ENCODE measurements around the gene PGAP2.
"Not testable (repeated sequence)": the region's sequence is repeated elsewhere in the genome, so short reads cannot be mapped to it uniquely, and the experiment has no call there.

Gene PGAP2

DNA sequence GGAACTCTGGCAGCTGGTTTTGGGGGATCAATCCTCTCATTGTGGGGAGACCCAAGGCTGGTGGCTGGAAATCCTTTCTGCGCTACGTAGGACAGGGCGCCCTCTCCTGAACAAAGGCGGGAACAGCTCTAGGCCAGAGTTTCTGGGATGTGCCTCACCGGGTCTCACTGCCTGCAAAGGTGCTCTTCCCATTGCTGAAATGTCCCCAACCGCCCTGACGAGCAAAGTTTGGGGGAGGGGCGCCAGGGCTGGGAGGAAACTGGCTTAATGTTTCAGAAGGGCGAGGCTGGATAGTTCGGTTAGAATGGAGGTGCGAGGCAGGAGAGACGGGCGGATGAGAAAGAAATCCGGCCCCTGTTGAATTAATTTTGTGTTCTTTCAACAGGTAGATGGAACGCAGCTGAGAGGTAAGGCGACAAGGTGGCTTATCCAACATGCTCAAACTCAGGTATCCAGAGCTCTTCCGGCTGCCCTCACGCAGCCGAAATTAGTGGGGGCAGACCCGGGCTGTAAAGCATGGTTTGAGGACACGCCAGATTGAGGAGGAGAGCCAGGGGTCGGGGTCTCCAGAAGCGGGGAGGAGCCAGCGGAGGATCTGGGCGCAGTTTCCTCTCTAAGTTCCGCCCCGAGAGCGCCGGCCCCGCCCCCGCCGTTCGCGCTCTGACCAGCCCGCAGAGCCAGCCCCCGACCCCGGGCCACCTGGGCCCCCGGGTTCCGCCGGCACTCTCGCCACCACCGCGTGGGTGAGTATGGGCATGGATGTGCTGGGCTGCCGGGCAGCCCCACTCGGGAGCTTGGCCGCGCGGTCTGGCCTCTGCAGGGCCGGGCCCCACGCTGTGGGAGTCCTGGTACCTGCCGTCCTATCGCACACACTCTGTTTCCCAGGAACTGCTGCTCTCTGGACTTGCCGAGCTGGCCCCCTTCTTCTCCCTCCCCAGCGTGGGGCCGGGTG lies at the start of gene PGAP2:
Gene PGAP2, plus strand, starts transcription at position 652 of the 952 bp plus-strand sequence. CDS start 2,700 bp downstream, outside the sequence.
- no peak for FAIRE-seq
- peak; percentile 85 for DNase-seq (ENCODE audit: insufficient read length, low spot score)
- TF ChIP-seq POLR2A (IDR thresholded peaks at IDR 0.05; ENCODE audit: low read depth, low read length) = no peak

DNA sequence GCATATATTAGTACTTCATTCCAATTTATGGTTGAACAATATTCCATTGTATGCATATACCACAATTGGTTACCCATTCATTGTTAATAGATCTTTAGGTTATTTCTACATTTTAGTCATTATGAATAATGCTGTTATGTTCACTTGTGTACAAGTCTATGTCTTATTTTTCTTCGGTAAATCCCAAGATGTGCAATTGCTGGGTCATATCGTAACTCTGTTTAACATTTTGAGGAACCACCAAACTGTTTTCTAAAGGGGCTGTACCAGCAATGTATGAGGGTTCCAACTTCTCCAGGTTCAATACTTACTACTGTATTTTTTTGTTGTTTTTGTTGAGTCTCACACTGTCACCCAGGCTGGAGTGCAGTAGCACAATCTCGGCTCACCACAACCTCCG lies 44.1 kb upstream of the PGAP2 start:
- no peak for FAIRE-seq
- no peak for DNase-seq (ENCODE audit: insufficient read length, low spot score)
- TF ChIP-seq POLR2A (IDR thresholded peaks at IDR 0.05; ENCODE audit: low read depth, low read length) = no peak

DNA sequence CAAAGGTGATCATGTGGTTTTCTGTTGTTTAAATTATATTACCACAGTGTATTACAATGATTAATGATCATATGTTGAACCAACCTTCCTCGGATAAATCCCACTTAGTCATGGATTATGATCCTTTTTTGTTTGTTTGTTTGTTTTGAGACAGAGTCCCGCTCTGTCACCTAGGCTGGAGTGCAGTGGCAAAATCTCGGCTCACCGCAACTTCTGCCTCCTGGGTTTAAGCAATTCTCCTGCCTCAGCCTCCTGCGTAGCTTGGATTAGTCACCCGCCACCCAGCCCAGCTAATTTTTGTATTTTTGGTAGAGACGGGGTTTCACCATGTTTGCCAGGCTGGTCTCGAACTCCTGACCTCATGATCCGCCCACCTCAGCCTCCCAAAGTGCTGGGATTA lies 41.5 kb upstream of the PGAP2 start:
- FAIRE-seq; DNase-seq (ENCODE audit: insufficient read length, low spot score): not testable (repeated sequence)

DNA sequence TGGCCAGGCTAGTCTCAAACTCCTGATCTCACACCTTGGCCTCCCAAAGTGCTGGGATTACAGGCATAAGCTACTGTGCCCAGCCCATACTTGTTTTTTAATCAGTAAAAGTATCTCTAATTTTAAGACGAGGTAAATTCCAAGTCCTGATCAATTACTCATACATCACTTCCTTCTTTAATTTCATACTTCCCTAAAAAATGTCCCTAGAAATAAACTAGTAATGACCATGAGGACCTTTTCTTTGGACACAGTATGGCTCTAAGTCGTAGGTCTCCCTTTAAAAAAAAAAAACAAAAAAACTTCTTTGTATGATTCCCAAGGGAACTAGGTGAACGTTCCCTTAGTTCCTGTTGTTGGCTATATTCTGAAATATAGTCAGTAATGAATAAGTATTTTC lies 40.8 kb upstream of the PGAP2 start:
- TF ChIP-seq POLR2A (IDR thresholded peaks at IDR 0.05; ENCODE audit: low read depth, low read length) = no peak
- FAIRE-seq = no peak
- DNase-seq (ENCODE audit: insufficient read length, low spot score) = no peak

DNA sequence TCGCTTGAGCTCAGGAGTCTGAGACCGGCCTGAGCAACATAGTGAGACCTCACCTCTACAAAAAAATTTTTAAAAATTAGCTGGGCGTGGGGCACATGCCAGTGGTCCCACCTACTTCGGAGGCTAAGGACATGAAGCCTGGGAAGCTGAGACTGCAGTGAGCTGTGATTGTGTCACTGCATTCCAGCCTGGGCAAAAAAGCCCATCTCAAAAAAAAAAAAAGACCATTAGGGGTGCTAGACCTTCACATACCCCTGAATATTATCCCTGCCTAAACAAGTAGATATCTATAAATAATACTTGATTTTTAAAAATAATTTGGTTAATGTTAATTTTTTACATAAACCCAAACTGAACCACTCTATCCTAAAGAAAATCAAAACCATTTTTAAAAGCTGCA lies 35.2 kb upstream of the PGAP2 start:
- DNase-seq (ENCODE audit: insufficient read length, low spot score) (no peak), FAIRE-seq (no peak)
- TF ChIP-seq POLR2A (IDR thresholded peaks at IDR 0.05; ENCODE audit: low read depth, low read length) = no peak

DNA sequence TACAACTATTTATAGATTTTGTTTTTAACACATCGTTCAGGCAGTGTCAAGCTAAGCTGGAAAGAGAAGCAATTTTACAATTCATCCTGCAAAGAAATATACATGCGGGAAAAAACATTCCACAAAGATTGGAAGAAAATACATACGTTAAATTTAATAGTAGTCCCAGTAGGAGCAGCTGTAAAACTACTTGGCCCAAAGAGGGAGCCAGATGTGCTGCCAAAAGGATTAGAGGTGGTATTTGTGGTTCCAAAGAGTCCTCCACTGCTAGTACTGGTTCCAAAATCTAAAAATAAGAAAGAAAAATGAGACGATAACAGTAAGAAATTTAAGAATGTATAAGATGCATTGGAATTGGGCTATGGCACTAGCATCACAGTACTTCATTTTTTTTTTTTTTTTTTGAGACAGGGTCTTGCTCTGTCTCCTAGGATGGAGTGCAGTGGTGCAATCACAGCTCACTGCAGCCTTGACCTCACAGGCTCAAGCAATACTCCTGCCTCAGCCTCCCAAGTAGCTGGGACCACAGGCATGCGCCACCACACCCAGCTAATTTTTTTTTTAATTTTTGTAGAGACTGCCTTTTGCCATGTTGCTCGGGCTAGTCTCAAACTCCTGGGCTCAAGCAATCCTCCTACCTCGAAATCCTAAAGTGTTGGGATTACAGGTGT lies 32.5 kb upstream of the PGAP2 start:
- no peak for FAIRE-seq

DNA sequence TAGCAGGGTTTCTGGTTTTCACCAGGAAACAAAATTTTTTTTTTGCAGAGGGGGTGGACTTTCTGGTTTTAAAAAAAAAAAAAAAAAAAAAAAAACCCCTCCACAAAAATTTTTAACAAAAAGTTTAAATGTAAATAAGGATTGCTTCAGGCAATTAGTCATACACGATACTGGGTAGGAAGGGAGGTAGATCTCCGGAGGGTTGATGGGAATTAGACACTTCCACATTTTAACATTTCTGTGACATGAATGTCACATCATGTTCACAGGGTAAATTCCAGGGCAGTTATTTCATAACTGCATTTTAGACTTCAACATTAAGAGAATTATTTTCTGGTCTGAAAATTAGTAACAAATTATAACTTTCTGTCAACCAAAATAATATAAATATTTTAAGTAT lies 26.9 kb upstream of the PGAP2 start:
- DNase-seq (ENCODE audit: insufficient read length, low spot score) (no peak), FAIRE-seq (no peak)
- no peak for TF ChIP-seq POLR2A (IDR thresholded peaks at IDR 0.05; ENCODE audit: low read depth, low read length)

More for the DNA sequence above, 32.5 kb upstream of the PGAP2 start:
- DNase-seq (ENCODE audit: insufficient read length, low spot score) = no peak
- TF ChIP-seq POLR2A (IDR thresholded peaks at IDR 0.05; ENCODE audit: low read depth, low read length) = no peak

DNA sequence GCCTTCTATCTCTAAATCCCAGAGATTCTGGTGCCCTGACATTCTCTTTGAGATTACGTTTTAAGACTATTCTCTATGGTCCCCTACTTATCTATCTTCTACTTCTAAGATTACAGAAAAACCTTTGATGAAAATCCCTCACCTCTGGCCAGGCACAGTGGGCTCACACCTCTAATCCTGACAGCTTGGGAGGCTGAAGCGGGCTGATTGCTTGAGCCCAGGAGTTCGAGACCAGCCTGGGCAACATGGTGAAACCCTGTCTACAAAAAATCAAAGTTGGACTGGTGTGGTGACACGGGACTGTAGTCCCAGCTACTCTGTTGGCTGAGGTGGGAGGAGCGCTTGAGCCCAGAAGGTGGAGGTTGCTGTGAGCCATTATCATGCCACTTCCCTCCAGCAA lies 25.4 kb upstream of the PGAP2 start:
- TF ChIP-seq POLR2A (IDR thresholded peaks at IDR 0.05; ENCODE audit: low read depth, low read length) = no peak
- DNase-seq (ENCODE audit: insufficient read length, low spot score) (no peak), FAIRE-seq (no peak)

DNA sequence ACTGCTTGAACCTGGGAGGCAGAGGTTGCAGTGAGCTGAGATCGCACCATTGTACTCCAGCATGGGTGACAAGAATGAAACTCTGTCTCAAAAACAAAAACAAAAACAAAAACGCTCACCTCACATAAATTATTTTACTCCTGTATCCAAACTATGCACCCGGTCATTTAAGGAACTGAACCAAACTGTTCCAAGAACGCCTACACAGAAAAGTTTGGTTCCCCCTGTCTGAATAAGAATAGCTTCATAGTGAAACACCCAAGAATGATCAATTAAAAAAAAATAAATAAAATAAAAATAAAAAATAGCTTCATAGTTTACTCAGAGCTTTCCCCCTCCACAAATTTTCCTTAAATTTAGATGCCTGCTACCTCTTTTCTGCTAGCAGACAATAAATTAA lies 24.7 kb upstream of the PGAP2 start:
- FAIRE-seq (no peak), DNase-seq (ENCODE audit: insufficient read length, low spot score) (no peak)
- TF ChIP-seq POLR2A (IDR thresholded peaks at IDR 0.05; ENCODE audit: low read depth, low read length) = no peak

DNA sequence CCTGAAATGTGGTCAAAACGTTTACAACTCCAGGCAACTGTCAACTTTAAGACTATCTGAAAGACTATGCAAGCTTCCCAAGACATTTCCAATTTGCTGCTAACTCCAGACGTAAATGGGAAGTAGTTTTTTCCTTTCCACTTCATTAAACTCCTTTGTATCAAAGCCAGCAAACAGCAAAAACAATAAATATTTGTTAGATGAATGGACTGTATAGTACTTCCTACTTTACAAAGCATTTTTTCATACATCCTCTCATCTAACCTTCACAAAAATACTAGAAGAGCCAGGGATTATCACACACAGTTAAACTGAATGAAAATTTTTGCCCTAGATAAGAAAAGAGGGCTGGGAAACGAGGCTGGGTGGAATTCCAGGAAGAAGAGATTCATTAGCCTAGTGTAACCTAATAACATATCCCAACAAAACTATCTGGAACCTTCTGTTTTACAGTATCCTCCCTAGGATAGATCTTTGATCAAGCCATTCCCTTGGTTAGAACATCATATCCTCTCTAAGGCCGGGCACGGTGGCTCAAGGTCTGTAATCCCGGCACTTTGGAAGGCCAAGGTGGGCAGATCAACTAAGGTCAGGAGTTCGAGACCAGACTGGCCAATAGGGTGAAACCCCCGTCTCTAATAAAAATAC lies 21.5 kb upstream of the PGAP2 start:
- FAIRE-seq (no peak), DNase-seq (ENCODE audit: insufficient read length, low spot score) (no peak)
- no peak for TF ChIP-seq POLR2A (IDR thresholded peaks at IDR 0.05; ENCODE audit: low read depth, low read length)

DNA sequence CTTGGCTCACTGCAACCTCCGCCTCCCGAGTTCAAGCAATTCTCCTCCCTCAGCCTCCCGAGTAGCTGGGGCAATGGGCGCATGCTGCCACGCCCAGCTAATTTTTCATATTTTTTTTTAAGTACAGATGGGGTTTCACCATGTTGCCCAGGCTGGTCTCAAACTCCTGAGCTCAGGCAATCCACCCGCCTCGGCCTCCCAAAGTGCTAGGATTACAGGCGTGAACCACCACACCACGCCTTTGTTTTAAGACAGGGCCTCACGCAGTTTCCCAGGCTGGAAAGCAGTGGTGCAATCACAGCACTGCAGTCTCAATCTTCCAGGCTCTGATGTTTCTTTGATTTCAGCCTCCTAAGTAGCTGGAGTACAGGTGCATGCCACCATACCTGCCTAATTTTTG lies 14.0 kb upstream of the PGAP2 start:
- not testable (repeated sequence) for FAIRE-seq; DNase-seq (ENCODE audit: insufficient read length, low spot score)

DNA sequence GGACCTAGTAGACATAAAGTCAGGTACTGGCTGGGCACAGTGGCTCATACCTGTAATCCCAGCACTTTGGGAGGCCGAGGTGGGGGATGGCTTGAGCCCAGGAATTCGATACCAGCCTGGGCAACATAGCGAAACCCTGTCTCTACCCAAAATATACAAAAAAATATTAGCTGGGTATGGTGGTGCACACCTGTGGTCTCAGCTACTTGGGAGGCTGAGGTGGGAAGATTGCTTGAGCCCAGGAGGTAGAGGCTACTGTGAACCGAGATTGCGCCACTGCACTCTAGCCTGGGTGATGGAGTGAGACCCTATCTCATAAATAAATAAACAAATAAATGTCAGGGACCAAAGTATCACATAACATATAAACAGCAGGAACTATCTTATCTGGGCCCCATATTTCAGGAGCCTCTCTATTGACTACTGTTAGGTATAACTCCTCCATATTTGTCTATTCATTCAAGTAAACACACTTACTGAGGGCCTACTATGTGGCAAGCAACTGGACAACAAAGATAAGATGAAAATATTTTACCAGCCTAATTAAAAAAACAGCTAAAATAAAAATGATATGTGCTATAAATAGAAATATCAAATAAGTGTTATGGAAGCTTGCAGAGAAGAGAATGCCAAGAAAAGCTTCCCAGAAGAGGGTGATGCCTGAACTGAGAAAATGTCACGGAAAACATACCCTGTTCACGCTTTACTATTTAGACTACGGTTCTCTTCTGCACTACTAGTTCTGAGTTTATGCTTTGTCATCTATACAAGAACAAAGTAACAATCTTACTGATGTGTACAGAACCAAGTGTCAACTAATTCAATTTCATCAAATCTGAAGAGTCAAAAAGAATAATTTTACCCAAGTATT lies 13.0 kb upstream of the PGAP2 start:
- TF ChIP-seq POLR2A (IDR thresholded peaks at IDR 0.05; ENCODE audit: low read depth, low read length) = no peak
- FAIRE-seq (no peak), DNase-seq (ENCODE audit: insufficient read length, low spot score) (no peak)

DNA sequence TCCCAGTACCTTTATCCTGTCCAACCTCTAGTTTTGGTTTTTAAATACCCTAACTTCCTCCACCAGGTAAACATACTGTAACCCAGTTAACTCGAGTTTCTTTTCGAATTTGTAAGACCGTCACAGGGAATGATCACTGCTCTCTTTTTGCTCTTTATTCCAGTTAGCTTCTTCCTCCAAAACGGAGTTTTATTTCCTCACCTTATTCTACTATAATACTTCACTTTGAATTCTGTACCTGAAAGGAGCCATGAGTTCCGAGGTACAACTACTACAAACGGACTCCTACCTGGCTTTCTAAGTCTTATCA lies 12.4 kb upstream of the PGAP2 start:
- TF ChIP-seq POLR2A (IDR thresholded peaks at IDR 0.05; ENCODE audit: low read depth, low read length) = no peak
- FAIRE-seq (no peak), DNase-seq (ENCODE audit: insufficient read length, low spot score) (no peak)

DNA sequence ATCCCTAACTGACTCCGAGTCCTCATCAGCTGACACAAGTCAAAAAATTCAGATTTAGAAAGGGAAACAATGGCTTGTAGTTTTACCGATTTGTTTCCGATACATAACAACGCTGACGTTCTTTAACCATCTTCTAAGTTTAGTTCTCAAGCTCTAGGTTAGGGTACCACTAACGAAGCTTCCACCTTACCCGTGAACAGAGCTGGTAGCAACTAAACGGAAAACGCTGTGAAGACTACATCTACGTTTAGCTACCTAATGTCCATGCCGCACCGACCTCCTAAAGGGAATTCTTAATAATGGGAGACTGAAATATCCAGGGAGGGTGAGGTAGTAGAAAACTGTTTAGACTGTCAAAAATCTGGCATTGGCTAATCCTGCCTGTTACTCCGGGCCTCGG lies 12.0 kb upstream of the PGAP2 start:
- DNase-seq (ENCODE audit: insufficient read length, low spot score) = no peak
- no peak for FAIRE-seq
- TF ChIP-seq POLR2A (IDR thresholded peaks at IDR 0.05; ENCODE audit: low read depth, low read length) = no peak

Measured in H54 (cell line).